ENCODE measurements around the gene ADORA1.

The ADORA1 gene

DNA sequence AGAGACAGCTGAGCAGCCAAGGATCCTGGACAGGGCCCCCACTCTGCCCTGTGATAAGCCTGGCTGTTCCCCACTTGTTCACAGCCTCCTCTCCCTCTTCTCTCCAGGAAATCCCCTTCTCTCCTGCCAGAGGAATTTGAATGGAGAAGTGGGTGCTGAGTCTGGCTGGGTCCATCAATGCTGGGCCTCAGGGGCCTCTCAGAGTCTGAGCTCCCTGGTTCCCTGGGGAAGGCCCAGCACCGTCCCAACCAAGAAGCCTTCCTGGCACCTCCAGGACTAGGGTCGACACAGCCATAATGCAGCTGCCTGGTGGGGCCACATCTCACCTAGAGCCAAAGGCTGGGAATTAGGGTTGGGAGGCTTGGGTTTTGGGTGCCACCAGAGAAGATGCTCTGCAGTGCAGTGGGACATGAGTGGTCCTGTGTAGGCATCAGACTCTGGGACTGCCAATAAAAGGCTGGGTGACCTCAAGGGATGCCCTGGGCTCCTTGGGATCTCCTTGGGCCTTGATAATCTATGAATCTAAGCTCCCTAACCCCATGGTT, 45.6 kb downstream of the ADORA1 start:
- DNase-seq (ENCODE audit: low read depth, low spot score), result no peak

DNA sequence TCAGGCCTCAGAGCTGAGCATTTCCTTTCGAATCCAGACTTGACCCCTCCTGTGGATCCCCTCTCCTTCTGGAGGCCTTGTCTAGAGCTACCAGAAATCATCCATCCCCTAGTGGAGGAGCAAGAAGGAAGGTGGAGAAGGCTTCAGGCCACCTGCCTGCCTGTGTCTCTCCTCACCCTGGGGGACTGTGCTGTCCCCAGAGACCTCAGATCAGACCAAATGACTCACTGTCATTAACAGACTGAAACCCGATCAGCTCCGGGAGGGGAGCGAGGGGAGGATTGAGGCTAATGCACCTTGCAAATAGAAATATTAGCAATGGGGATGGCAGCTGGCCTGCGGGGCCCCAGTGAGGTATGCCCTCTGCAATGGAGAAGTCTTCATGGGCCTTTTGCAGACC, 46.0 kb downstream of the ADORA1 start:
- no peak for DNase-seq (ENCODE audit: low read depth, low spot score)

DNA sequence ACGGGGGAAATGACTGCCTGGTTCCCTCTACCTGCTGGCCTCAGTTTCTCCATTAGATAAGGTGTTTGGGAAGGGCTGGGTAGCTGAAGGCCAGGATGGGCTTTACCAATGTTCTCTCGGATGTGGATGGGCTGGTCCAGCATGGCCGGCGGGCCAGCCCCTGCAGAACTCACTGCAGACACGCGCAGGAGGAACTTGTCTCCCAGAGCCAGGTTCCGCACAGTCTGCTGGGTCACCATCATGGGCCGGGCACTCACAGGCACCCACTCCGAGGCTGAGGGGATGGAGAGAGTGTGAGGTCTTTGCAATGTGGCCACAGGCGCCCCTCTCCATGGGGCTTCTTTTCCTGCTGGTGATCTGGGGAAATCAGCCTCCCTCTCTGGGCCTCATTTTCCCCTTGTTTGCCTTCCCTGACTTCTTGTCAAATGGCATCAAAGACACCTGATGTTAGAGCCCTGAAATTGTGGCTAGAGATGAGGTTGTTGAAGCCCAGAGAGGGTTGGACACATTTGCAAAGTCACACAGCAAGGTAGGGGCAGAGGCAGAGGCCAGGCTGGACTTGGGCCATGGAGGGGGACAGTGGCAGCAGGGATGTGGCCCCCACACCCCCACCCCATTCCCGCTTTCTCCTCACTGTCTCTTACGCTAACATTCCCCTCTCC, 46.9 kb downstream of the ADORA1 start:
- no peak for DNase-seq (ENCODE audit: low read depth, low spot score)

DNA sequence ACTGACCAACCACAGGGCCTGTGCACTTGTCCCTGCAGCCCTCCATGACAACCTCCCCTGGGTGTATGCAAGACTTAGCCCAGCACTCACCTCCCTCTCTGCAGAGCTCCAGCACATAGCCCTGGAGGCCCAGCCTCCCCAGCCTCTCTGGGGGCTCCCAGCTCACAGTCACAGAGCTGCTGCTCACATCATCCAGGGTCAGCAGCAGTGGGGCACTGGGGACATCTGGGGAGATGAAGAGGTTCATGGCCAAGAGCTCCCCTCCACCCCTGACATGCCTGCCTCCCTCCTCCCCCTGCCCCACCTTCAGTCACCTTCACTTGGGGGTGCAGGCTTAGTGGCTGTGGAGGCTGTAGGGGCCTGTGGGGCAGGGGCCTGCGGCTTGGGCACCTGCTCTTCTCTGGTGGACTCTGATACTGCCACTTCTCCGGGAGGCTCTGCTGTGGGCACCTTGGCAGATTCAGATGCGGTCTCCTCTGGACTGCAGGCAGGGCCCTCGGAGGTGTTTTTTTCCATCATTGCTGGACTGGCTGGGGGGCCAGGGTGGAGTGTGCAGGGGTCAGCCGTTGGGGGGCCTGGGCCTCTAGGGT, 47.8 kb downstream of the ADORA1 start, which contains the start of gene MYBPH:
TSS of gene MYBPH (minus strand) at position 590 of the 590 bp plus-strand sequence. CDS start at position 519, 71 bp downstream.
- DNase-seq (ENCODE audit: low read depth, low spot score), result no peak

DNA sequence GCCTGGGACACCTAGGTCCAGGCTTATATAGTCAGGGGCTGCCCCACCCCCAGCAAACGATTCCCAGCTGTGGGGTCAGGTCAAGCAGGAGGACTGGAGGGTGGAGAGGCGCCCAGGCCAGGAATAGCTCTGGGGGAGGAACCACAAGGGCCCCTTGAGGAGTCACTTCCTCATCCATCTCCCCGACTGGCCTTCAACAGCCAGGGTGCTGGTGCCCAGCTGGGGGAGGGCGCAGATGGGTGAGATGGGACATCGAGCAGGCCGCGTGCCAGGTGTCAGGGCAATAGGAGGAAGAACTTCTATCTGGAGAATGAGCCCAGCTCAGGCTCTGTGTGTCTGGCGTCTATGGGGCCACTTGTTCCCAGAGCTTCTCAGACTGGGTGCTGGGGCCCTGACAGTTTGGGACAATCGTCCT, 48.3 kb downstream of the ADORA1 start:
- no peak for DNase-seq (ENCODE audit: low read depth, low spot score)

DNA sequence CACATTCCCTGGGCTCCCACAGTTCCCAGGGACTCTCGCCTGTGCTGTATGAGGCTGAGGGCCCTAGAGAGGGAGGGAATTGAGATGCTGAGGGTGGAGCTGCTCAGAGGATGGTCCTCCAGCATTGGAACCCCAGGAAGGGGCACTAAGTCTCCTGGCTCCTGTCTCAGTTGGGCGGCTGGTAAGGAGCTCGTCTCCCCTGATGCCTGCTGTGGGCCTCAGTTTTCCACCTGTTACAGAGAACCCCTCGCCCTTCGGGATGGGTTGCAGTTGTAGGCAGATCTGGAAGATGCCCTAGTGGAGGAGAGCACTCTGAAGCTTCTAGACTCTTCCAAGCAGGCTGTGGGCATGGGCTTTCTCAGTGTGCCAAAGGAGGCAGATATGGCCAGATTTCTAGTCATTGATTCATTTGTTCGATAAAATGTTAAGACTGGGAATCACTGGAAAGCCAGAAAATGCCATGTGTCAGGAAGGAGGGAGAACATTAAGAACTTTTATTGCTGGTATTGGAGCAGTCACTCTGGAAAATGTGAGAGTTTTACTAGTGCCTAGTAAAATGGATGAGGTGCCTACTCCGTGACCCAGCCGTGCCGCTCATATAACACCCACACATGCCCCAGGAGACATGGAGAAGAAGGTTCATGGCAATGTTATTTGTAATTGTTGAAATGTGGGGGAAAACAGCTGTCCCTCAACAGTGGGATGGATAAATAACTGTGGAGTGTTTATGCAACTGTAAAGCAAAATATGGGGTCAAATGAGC, 48.9 kb downstream of the ADORA1 start:
- no peak for DNase-seq (ENCODE audit: low read depth, low spot score)

DNA sequence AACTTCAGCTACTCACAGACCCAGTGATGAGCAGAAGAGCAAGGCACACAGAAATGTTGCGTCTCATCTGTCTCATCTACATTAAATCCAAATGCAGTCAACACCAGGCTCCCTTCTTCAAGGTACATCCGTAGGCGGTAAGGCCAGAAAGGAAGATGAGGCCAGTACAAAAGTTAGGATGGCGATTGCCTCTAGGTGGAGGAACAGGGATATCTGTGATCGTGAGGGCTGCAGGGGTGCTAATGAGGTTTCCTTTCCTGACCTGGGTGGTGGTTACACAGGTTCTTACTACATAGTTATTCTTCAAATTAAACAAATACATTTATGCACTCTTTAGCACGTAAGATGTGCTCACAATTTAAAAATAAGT, 49.5 kb downstream of the ADORA1 start:
- DNase-seq (ENCODE audit: low read depth, low spot score), result no peak

DNA sequence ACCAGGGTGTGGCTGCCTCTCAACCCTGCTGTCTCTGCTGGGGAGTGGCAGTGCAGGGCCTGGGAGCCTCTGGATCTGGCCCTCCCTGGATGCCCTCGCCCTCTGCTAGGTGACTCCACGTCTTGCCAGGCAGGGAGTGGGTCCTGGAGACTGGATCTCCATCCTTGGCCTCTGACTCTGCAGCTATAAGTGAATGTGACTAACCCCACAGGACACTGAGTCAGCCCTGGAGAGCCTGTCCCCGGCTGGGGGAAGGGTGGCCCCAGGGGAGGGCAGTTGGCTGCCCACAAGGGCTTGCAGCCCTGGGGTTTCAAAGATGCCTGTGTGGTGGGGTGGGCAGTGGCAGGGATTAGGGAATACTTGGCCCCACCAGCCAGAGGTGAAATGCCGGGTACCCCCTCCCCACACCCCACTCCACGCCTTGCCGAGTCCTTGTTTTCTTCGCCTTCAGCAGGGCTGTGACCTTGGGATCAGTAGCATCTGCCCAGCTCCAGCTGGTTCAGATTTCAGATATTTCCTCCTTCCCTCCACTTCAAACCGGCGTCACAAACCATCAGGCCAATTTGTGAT, 50.0 kb downstream of the ADORA1 start:
- DNase-seq (ENCODE audit: low read depth, low spot score), result no peak

DNA sequence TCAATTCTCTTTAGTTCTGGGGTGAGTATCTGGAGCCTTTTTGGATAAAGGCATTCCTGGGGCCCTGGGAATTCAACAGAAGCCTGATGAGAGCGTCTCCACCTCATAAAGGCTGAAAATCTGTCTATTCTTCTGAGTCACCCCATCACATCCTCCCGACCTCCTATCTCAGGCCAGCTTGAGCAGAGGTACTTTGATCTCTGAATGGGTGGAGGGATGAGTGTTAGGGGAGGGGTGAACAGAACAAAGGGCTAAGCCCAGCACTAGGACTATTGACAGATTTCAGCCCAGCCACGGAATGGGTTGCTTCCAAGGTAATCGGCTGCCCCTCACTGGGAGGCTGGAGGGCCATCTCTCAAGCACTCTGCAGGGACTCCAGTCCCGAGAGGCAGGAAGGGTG, 50.6 kb downstream of the ADORA1 start:
- DNase-seq (ENCODE audit: low read depth, low spot score), result no peak

DNA sequence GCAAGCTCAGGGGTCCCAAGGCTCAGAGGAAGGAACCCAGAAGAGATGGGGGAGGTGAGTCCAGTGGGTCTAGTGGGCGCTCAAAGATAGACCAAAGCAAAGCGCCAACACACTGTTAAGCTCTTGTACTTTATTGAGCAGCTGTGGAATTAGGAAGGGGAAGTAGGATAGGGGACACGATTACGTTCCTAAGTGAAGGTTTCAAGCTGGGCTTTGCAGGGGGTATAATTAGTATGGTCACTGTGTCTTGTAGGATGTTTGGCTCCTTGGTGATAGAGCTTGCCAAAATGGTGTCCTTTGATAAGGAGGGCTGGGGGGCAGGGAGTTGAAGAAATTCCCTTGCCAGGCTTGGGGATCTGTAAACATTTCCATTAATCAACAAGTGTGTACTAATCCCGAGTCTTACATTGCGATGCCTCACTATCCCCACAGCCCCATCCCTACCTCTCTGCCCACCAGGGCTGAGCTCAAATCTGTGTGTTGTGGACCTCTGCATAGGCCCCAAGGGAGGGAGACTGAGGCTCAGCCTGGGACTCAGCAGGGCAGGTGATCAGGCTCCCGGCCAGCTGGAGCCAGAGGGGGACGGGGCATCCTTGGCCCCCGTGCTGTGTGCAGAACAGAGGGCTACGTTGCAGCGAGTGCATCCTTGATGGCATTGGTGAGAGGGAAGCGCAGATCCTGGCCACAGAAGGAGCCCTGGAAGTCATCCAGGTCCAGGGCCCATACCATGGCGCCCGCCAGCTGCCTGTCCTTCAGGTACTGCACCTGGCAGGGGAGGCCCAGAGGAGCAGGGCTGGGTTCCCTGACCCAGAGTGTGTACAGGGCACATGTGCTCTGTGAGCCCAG, 51.5 kb downstream of the ADORA1 start:
- no peak for DNase-seq (ENCODE audit: low read depth, low spot score)

DNA sequence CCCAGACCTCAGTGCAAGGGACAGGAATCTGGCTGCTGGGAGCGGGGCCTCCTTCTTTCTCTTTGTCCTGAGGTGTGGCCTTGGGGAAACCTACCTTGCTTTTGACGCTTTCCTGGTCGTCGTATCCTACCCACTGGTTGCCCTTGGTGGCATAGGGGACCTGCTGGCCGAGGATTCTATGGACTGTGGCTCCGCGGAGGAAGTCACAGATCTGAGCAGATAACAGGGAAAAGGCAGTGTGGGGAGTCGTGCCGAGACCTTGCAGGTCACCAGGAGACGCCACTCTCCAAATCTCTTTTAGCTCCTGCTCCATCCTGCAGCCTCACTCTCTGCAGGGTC, 52.1 kb downstream of the ADORA1 start:
- DNase-seq (ENCODE audit: low read depth, low spot score), result no peak

DNA sequence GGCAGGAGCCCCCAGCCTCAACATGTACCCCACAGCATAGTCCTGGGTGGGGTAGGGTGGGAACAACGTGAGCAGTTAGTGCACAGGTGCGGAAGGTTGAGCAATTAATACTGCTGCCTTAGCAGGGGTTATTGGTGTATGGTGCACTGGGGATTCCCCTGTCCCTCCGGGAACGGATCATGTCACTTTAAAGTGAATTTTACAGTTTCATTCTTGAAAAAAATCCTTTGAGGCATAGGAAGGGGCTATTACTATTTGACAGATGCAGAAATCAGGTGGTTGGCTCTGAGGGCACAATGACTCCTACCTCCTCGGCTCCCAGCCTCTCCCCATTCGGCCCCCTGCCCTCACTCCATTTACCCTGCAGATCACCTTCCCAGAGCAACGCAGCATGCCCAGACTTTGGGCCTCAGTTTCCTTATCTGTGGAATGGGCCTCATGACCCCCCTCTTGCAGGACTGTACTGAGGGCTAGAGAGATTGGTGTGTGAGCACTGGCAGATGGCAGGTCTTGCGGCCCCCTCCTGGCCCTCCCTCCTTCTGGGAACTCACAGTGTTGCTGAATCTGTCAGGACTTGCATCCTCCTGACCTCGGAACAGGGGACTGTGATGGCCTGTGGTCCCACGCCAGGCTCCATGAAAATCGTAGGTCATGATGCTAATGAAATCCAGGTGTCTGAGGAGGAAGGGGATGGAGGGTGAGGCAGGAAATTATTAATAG, 53.2 kb downstream of the ADORA1 start:
- DNase-seq (ENCODE audit: low read depth, low spot score), result no peak

DNA sequence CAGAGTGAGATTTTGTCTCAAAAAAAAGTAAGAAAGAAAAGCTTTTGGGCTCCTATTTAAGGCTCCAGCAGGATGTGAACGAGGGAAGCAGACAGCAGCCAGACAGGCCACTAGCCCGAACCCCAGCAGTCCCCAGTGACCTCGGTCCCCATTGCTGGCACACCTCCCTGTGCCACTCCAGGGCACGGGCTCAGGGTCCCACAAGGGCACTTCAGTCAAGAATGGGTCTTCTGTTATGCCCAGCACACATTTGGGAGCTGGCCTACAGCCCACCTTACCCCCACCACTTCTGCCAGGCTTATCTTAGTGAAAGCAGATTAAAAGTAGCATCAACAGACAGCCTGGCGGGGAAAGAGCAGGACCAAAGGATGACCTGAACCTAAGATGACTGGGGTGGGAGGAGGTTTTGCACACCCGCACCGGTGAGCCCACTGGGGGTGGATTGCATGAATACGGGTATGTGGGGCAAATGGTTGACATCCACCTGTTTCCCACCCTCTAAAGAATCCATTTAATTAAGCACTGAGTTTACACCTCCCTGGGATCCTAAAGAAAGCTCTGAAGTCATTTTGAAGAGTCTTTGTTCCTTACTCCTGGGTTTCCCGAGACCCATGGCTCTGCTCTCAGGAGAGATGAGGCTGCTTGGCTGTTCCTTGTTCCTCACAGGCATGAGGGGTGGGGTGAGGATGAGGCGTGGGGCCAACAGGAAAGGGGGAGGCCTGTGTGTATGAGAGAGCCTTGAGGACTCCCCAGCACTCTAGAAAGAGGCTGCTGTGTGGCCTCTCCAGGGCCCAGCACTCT, 54.3 kb downstream of the ADORA1 start:
- no peak for DNase-seq (ENCODE audit: low read depth, low spot score)

DNA sequence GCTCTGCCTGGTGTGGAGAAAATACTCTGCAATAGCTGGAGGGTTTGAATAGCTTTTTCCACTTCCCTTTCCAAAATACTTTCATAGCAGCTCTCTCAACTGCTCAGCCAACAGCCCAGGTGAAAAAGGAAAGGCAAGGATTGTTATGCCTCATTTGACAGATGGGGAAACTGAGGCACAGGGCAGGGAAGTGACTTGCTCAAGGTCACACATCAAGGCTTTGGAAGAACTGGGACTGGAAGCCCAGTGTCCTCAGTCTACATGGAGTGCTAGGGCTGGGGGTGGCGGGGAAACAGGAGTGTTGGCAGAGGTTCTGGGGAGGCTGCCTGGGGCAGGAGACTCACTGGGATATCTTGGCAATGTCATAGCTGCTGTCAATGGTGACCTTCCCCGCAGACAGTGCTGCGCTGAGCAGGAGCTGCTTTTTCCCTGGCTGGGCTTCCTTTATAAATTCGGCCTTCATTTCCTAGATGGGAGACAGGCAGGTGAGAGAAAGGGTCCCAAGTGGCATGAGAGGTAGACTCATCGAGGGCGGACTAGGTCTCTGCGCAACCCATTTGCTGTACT, 54.9 kb downstream of the ADORA1 start:
- DNase-seq (ENCODE audit: low read depth, low spot score), result no peak

DNA sequence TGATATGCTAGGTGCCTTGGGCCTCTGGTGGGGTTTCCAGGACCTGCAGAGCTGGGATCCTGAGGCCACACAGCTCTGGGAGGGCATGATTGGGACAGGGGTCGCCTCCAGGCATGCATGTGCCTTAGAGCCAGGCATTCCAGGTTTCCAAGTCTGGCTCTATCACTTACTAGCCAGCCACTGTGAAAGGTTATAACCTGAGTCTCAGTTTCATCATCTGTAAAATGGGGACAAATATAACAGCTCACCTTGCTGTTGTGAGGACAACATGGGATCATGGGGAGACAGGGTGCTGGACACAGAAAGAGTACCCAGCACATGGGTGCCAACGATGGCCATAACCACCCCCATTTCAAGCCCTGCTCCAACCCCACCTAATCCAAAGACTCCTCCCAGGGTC, 56.3 kb downstream of the ADORA1 start:
- no peak for DNase-seq (ENCODE audit: low read depth, low spot score)

DNA sequence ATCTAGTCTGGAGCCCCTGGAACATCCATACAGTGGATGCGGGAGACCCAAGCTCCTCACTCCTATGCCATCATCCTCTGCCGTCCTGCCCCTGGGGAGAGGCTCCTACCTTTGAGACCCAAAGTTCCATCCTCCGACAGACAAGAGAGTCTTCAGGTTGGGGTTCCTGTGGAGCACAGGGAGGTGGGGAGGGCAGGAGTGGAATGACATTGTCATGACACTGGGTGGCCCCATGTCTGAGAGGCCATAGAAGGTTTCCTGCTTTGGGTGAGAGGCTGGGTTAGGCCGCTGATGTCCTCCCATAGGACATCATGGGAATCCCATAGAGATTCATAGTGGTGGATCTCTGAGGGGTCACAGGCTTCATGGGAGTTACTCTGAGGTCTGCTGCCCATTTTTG, 56.9 kb downstream of the ADORA1 start:
- DNase-seq (ENCODE audit: low read depth, low spot score), result no peak

DNA sequence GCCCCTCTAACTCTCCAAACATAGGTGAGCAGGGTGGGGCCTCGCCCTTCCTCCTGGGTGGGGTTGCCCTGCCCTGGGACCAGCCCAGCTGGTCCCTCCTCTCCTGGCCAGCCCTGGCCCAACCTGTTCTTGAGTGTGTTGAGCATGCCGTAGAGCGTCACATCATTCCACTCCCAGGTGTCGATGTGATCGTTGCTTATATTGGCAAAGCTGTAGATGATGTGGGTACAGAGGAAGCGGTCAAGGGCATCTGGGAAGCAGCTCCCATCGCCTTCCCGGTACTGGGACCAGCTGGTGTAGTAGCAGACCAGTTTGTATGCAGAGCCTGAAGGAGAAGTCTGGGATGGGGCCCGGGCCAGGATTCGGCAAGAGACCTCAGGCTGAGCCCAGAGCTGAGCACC, 57.5 kb downstream of the ADORA1 start:
- DNase-seq (ENCODE audit: low read depth, low spot score), result no peak

DNA sequence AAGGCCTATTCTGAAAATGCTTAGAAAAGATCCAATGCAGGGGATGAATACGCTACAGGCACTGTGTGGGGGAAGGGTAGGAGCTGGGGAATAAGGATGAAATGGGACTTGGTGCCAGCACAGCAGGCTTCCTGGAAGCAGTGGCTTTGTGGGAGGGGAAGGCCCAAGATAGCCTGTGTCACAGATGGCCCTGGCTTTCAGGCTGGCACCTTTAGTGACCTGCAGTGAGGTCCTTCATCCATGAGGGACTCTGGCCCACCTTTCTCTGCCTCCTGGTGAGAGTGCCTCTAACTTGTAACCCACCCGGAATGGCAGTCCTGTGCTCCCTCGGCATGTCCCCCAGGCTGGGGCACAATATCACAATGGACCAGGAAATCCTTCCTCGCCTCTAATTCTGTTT, 58.1 kb downstream of the ADORA1 start:
- no peak for DNase-seq (ENCODE audit: low read depth, low spot score)

DNA sequence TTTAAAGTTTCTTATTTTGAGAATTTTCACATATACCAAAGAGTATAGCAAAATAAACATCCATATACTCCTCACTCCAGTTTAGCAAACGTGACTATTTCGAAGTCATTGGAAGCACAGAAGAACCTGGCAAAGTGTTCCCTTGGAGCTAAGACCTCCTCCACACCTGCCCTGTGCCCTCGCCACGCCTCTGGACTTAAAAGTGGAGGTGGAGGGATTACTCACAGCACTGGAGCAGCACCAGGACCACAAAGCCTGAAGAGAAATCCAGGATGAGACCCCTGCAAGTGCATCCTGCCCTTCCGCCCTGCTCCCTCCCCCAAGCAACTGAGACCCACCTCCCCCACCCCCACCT, 58.5 kb downstream of the ADORA1 start:
- DNase-seq (ENCODE audit: low read depth, low spot score), result no peak
